BLaER1 treated with 17β-estradiol and CSF1 and Interleukin-3, amounts not matched to agents 10 nM and 100 nM (cell line): ENCODE results near the gene FLRT2.

Source experiments
- H3K27ac ChIP-seq, 11 experiments: shearing (Covaris generic); formaldehyde crosslinking; 2 replicates each; pipeline ENCODE4 v1.8.1; 2022
- H3K27me3 ChIP-seq, 11 experiments: shearing (Covaris generic); formaldehyde crosslinking; 2 replicates each; pipeline ENCODE4 v1.8.1; 2022
- H3K36me3 ChIP-seq, 11 experiments: shearing (Covaris generic); formaldehyde crosslinking; 2 replicates each; pipeline ENCODE4 v1.8.1; 2022
- H3K4me1 ChIP-seq, 10 experiments: shearing (Covaris generic); formaldehyde crosslinking; 2 replicates each; pipeline ENCODE4 v1.8.1; 2022
- H3K4me2 ChIP-seq, 11 experiments: shearing (Covaris generic); formaldehyde crosslinking; 2 replicates each; pipeline ENCODE4 v1.8.1; 2022
- H3K4me3 ChIP-seq, 10 experiments: shearing (Covaris generic); formaldehyde crosslinking; 2 replicates each; pipeline ENCODE4 v1.8.1; 2022
- H3K9ac ChIP-seq, 11 experiments: shearing (Covaris generic); formaldehyde crosslinking; 2 replicates each; pipeline ENCODE4 v1.8.1; 2022
- H3K9me3 ChIP-seq, 11 experiments: shearing (Covaris generic); formaldehyde crosslinking; replicated peaks in 1 of 11; 2 replicates each; pipeline ENCODE4 v1.8.1; 2022
- H4K20me1 ChIP-seq, 11 experiments: shearing (Covaris generic); formaldehyde crosslinking; 2 replicates each; pipeline ENCODE4 v1.8.1; 2022
- Cebpa-rat ChIP-seq, 11 experiments: shearing (Covaris generic); IDR thresholded peaks; 2 replicates each; pipeline ENCODE4 v1.8.1; 2022

The FLRT2 gene

GRCh38 chr14:85653029-85653428 is 123.1 kb downstream of the FLRT2 start:
- Histone ChIP-seq H3K9me3 (no peaks in the 10 kb centered on the region), H3K27me3 (no peaks in the 10 kb centered on the region), H3K9ac (no peak overlapping the region), H3K4me3 (no peak overlapping the region), H3K4me1 (no peaks in the 10 kb centered on the region), H3K27ac (no peak overlapping the region), H3K36me3 (no peaks in the 10 kb centered on the region), H3K4me2 (no peak overlapping the region), H4K20me1 (no peaks in the 10 kb centered on the region)
- no peak for TF ChIP-seq Cebpa-rat (IDR thresholded peaks at IDR 0.05)

GRCh38 chr14:85660243-85660922 is 130.4 kb downstream of the FLRT2 start:
- H3K4me3 ChIP-seq = no peak overlapping the region
- H3K9ac ChIP-seq = no peak overlapping the region
- no peak overlapping the region for H3K27ac ChIP-seq
- no peaks in the 10 kb centered on the region for H3K36me3 ChIP-seq
- no peak overlapping the region for H3K4me2 ChIP-seq
- no peaks in the 10 kb centered on the region; a peak in 1 of 20 replicates for H3K4me1 ChIP-seq
- H3K9me3 ChIP-seq = no peaks in the 10 kb centered on the region
- no peak for TF ChIP-seq Cebpa-rat (IDR thresholded peaks at IDR 0.05)
- H3K27me3 ChIP-seq = no peaks in the 10 kb centered on the region
- no peaks in the 10 kb centered on the region for H4K20me1 ChIP-seq

GRCh38 chr14:85662096-85662495 is 132.2 kb downstream of the FLRT2 start:
- Histone ChIP-seq H3K27me3 (no peaks in the 10 kb centered on the region), H3K27ac (no peak overlapping the region), H3K9me3 (no peaks in the 10 kb centered on the region)

GRCh38 chr14:85663256-85663655 is 133.3 kb downstream of the FLRT2 start:
- Histone ChIP-seq H3K9ac (no peak overlapping the region), H3K36me3 (no peaks in the 10 kb centered on the region), H3K27me3 (no peaks in the 10 kb centered on the region), H3K9me3 (no peaks in the 10 kb centered on the region), H3K4me1 (no peaks in the 10 kb centered on the region; a peak in 1 of 20 replicates), H4K20me1 (no peaks in the 10 kb centered on the region), H3K4me3 (no peak overlapping the region), H3K4me2 (no peak overlapping the region), H3K27ac (no peak overlapping the region)
- no peak for TF ChIP-seq Cebpa-rat (IDR thresholded peaks at IDR 0.05)

More at GRCh38 chr14:85662096-85662495, 132.2 kb downstream of the FLRT2 start:
- no peaks in the 10 kb centered on the region; a peak in 1 of 20 replicates for H3K4me1 ChIP-seq
- H4K20me1 ChIP-seq = no peaks in the 10 kb centered on the region
- no peaks in the 10 kb centered on the region for H3K36me3 ChIP-seq
- no peak overlapping the region for H3K4me3 ChIP-seq
- TF ChIP-seq Cebpa-rat (IDR thresholded peaks at IDR 0.05) = no peak
- no peak overlapping the region for H3K9ac ChIP-seq
- no peak overlapping the region for H3K4me2 ChIP-seq

- no peak for TF ChIP-seq Cebpa-rat (IDR thresholded peaks at IDR 0.05)
- no peak overlapping the region for H3K27ac ChIP-seq
- no peaks in the 10 kb centered on the region for H4K20me1 ChIP-seq
- no peaks in the 10 kb centered on the region; a peak in 1 of 20 replicates for H3K4me1 ChIP-seq
- no peak overlapping the region for H3K9ac ChIP-seq
- H3K4me3 ChIP-seq = no peak overlapping the region
- H3K9me3 ChIP-seq = no peaks in the 10 kb centered on the region
- no peak overlapping the region for H3K4me2 ChIP-seq
- H3K27me3 ChIP-seq = no peaks in the 10 kb centered on the region
- no peaks in the 10 kb centered on the region for H3K36me3 ChIP-seq
Observed at GRCh38 chr14:85663667-85664066, 133.7 kb downstream of the FLRT2 start.

GRCh38 chr14:85675957-85676356 is 146.0 kb downstream of the FLRT2 start:
- no peaks in the 10 kb centered on the region for H3K27me3 ChIP-seq
- H3K36me3 ChIP-seq = no peaks in the 10 kb centered on the region
- no peak overlapping the region for H3K4me2 ChIP-seq
- no peak overlapping the region for H3K4me3 ChIP-seq
- H3K4me1 ChIP-seq = no peaks in the 10 kb centered on the region
- H3K9me3 ChIP-seq = no peaks in the 10 kb centered on the region
- no peaks in the 10 kb centered on the region for H4K20me1 ChIP-seq
- no peak overlapping the region for H3K27ac ChIP-seq
- no peak for TF ChIP-seq Cebpa-rat (IDR thresholded peaks at IDR 0.05)
- no peak overlapping the region for H3K9ac ChIP-seq

GRCh38 chr14:85686908-85687307 is 157.0 kb downstream of the FLRT2 start:
- H3K27ac ChIP-seq = no peak overlapping the region
- no peaks in the 10 kb centered on the region for H3K36me3 ChIP-seq
- H3K4me2 ChIP-seq = no peak overlapping the region
- H3K9me3 ChIP-seq = no peaks in the 10 kb centered on the region
- no peak overlapping the region for H3K9ac ChIP-seq
- H3K27me3 ChIP-seq = no peaks in the 10 kb centered on the region
- TF ChIP-seq Cebpa-rat (IDR thresholded peaks at IDR 0.05) = no peak
- no peaks in the 10 kb centered on the region for H4K20me1 ChIP-seq
- H3K4me1 ChIP-seq = 0 out of 20 replicates have a peak, but pooled peaks cover 0 to 7% (median 0%) of the 10 kb centered on the region in 10 experiments
- H3K4me3 ChIP-seq = no peak overlapping the region

- no peak for TF ChIP-seq Cebpa-rat (IDR thresholded peaks at IDR 0.05)
- 0 out of 20 replicates have a peak, but pooled peaks cover 0 to 6% (median 0%) of the 10 kb centered on the region in 10 experiments for H3K4me1 ChIP-seq
- no peak overlapping the region for H3K27ac ChIP-seq
- no peak overlapping the region for H3K4me2 ChIP-seq
- H3K9me3 ChIP-seq = no peaks in the 10 kb centered on the region
- no peaks in the 10 kb centered on the region for H3K36me3 ChIP-seq
- no peak overlapping the region for H3K9ac ChIP-seq
- H3K4me3 ChIP-seq = no peak overlapping the region
- H3K27me3 ChIP-seq = no peaks in the 10 kb centered on the region
- H4K20me1 ChIP-seq = no peaks in the 10 kb centered on the region
Observed at GRCh38 chr14:85687456-85687855, 157.5 kb downstream of the FLRT2 start.

GRCh38 chr14:85688006-85688405 is 158.1 kb downstream of the FLRT2 start:
- Histone ChIP-seq H3K36me3 (no peaks in the 10 kb centered on the region), H3K27ac (no peak overlapping the region), H3K4me3 (no peak overlapping the region), H3K27me3 (no peaks in the 10 kb centered on the region), H3K4me2 (no peak overlapping the region), H3K9ac (no peak overlapping the region), H3K9me3 (no peaks in the 10 kb centered on the region), H3K4me1 (no peaks in the 10 kb centered on the region), H4K20me1 (no peaks in the 10 kb centered on the region)
- peak in 1 of 11 experiments; percentile 43; a peak in 1 of 22 replicates for TF ChIP-seq Cebpa-rat (IDR thresholded peaks at IDR 0.05)

- TF ChIP-seq Cebpa-rat (IDR thresholded peaks at IDR 0.05) = no peak
- H3K4me3 ChIP-seq = no peak overlapping the region
- no peak overlapping the region for H3K4me2 ChIP-seq
- no peaks in the 10 kb centered on the region for H3K9me3 ChIP-seq
- H3K36me3 ChIP-seq = no peaks in the 10 kb centered on the region
- no peaks in the 10 kb centered on the region for H3K4me1 ChIP-seq
- H3K9ac ChIP-seq = no peak overlapping the region
- H4K20me1 ChIP-seq = no peaks in the 10 kb centered on the region
- no peaks in the 10 kb centered on the region for H3K27me3 ChIP-seq
- H3K27ac ChIP-seq = no peak overlapping the region
Observed at GRCh38 chr14:85695300-85695699, 165.4 kb downstream of the FLRT2 start.
